AG04450 (cell line): ENCODE data around the gene METTL25B. TPM values are rescaled to one million over a fixed set of nuclear protein-coding genes. Genes with fewer than 3 reads are reported as not detected.
A peak's percentile ranks its signal among the peaks of the same experiment; 100 is the strongest.

Source experiments
- CTCF ChIA-PET: fragments of 300-600, 350-600 bp; formaldehyde crosslinking; extraction: SDS; loops from one replicate; lab custom pipeline; 2022; ENCODE audit warnings: antibody characterized with exemption, inconsistent platforms; lab: Charles Lee
- POLR2A ChIA-PET: fragments of 350-600 bp; formaldehyde crosslinking; extraction: SDS; loops from one replicate; lab custom pipeline; 2021; ENCODE audit warnings: antibody characterized with exemption, inconsistent platforms; lab: Yijun Ruan, JAX
- DNase-seq: peaks from one replicate; pipeline ENCODE4 v3.0.0-alpha.2; 2011; ENCODE audit warnings: low read depth, low spot score
- H3K27ac ChIP-seq: one replicate; pipeline ENCODE4 v1.5.1; 2012; ENCODE audit warnings: low read depth, low read length, control low read depth
- H3K27me3 ChIP-seq: one replicate; pipeline ENCODE4 v1.6.0; 2012; ENCODE audit warnings: low read length; ENCODE audit not compliant: control insufficient read depth, insufficient read depth
- H3K4me3 ChIP-seq: 2 replicates; pipeline ENCODE4 v1.5.1; 2011; ENCODE audit warnings: mild to moderate bottlenecking, low read depth, low read length, control low read depth
- H3K9me3 ChIP-seq: 2 replicates; pipeline ENCODE4 v1.5.1; 2012; ENCODE audit warnings: low read length; ENCODE audit not compliant: control insufficient read depth, insufficient read depth
- CTCF ChIP-seq: IDR thresholded peaks from 2 replicates; pipeline ENCODE4 v1.5.1; 2011; ENCODE audit warnings: low read depth, low read length, control low read depth, inconsistent platforms
- polyA plus RNA-seq: library from polyadenylated mRNA; depleted of rRNA; stranded (reverse); fragments of >200 nt; gene quantifications from 2 replicates; pipeline ENCODE4 v1.2.3, GENCODE V29; 2011

METTL25B gene
- polyA plus RNA-seq, 1 experiment = 8.3 TPM

GRCh38 chr1:156684227-156684782 lies 44.0 kb upstream of the METTL25B start:
- Histone ChIP-seq H3K4me3 (no peak overlapping the region), H3K27ac (no peak overlapping the region), H3K27me3 (peaks cover 8% of the 10 kb centered on the region), H3K9me3 (no peaks in the 10 kb centered on the region)
- CTCF ChIA-PET = interaction anchor here (1.3 to 13.6 kb wide), 8 partner anchors 22 to 243 kb away, joined by 4 to 616 read pairs (median 7); partner anchors contain the start of genes CRABP2, ISG20L2, METTL25B and NTRK1
- DNase-seq = no peak
- POLR2A ChIA-PET = no interaction called here
- peak; percentile 23; the same call in 1 of the 2 replicates for TF ChIP-seq CTCF

- peak; percentile 65 for DNase-seq
- TF ChIP-seq CTCF = peak; percentile 93
- Histone ChIP-seq H3K27ac (no peak overlapping the region), H3K4me3 (peak overlapping the region; percentile 44), H3K9me3 (no peaks in the 10 kb centered on the region), H3K27me3 (no peaks in the 10 kb centered on the region)
- ChIA-PET CTCF (interaction anchor here (0.5 to 13.6 kb wide), 50 partner anchors 11 to 297 kb away, joined by 3 to 616 read pairs (median 5); partner anchors contain the start of genes BCAN, CRABP2, HAPLN2 and INSRR), POLR2A (interaction anchor here (0.6 to 3.9 kb wide), 6 partner anchors 13 to 79 kb away, joined by 3 to 37 read pairs (median 6); partner anchors contain the start of genes CRABP2, ISG20L2, METTL25B and NES)
Measured at GRCh38 chr1:156689035-156689952, 39.0 kb upstream of the METTL25B start.

- Histone ChIP-seq H3K4me3 (peak overlapping the region; percentile 34; the same call in 1 of the 2 replicates), H3K9me3 (no peaks in the 10 kb centered on the region), H3K27ac (no peak overlapping the region), H3K27me3 (no peaks in the 10 kb centered on the region)
- no peak for DNase-seq
- ChIA-PET CTCF (interaction anchor here (0.5 to 13.6 kb wide), 44 partner anchors 10 to 298 kb away, joined by 3 to 616 read pairs (median 6); partner anchors contain the start of genes BCAN, CRABP2, HAPLN2 and INSRR), POLR2A (interaction anchor here (1.1 to 3.9 kb wide), 5 partner anchors 14 to 78 kb away, joined by 3 to 37 read pairs (median 7); partner anchors contain the start of genes CRABP2, ISG20L2, METTL25B and NES)
- no peak for TF ChIP-seq CTCF
Measured at GRCh38 chr1:156689953-156690674, 38.2 kb upstream of the METTL25B start.

- H3K9me3 ChIP-seq = no peaks in the 10 kb centered on the region
- TF ChIP-seq CTCF = no peak
- no peak overlapping the region for H3K4me3 ChIP-seq
- DNase-seq = no peak
- POLR2A ChIA-PET = interaction anchor here (2.5 to 3.9 kb wide), 3 partner anchors 15 to 36 kb away, joined by 7 to 37 read pairs (median 18); partner anchors contain the start of genes CRABP2, ISG20L2, METTL25B and NES
- CTCF ChIA-PET = interaction anchor here (0.5 to 13.6 kb wide), 16 partner anchors 10 to 238 kb away, joined by 3 to 616 read pairs (median 26); partner anchors contain the start of genes CRABP2, INSRR, ISG20L2 and METTL25B
- H3K27me3 ChIP-seq = no peaks in the 10 kb centered on the region
- no peak overlapping the region for H3K27ac ChIP-seq
Measured at GRCh38 chr1:156690675-156691036, 37.6 kb upstream of the METTL25B start.
